GM08714 (cell line): ENCODE measurements around the gene SLC30A2.
"Not testable (repeated sequence)": the region's sequence is repeated elsewhere in the genome, so short reads cannot be mapped to it uniquely, and the experiment has no call there.

Experiments used
- H3K4me3 ChIP-seq: fragments of 200-500 bp; sonication (Bioruptor generic); 2 replicates; pipeline ENCODE4 v1.5.1; 2014; ENCODE audit warnings: mild to moderate bottlenecking, low read length, inconsistent platforms
- ZNF274 ChIP-seq: IDR thresholded peaks from 2 replicates; pipeline ENCODE4 v1.6.1; 2012; ENCODE audit warnings: mild to moderate bottlenecking, low read depth, low read length

The SLC30A2 gene

GRCh38 chr1:26045722-26046245, at the start of gene SLC30A2:
TSS of gene SLC30A2 (minus strand) at chr1:26046118. CDS start at chr1:26045896, 222 bp downstream.
- TF ChIP-seq ZNF274 = no peak
- H3K4me3 ChIP-seq = no peak within 1 kb of the TSS

GRCh38 chr1:26094677-26095383, 48.9 kb upstream of the SLC30A2 start:
- no peak for TF ChIP-seq ZNF274
- no peak overlapping the region for H3K4me3 ChIP-seq

GRCh38 chr1:26094076-26094669, 48.3 kb upstream of the SLC30A2 start:
- TF ChIP-seq ZNF274 = no peak
- H3K4me3 ChIP-seq = no peak overlapping the region

GRCh38 chr1:26093569-26093968, 47.7 kb upstream of the SLC30A2 start:
- H3K4me3 ChIP-seq = not testable (repeated sequence)

GRCh38 chr1:26092422-26092821, 46.5 kb upstream of the SLC30A2 start:
- TF ChIP-seq ZNF274 = no peak
- H3K4me3 ChIP-seq = no peak overlapping the region

GRCh38 chr1:26090893-26091292, 45.0 kb upstream of the SLC30A2 start:
- H3K4me3 ChIP-seq = no peak overlapping the region
- no peak for TF ChIP-seq ZNF274

GRCh38 chr1:26089125-26089524, 43.2 kb upstream of the SLC30A2 start:
- H3K4me3 ChIP-seq = no peak overlapping the region
- no peak for TF ChIP-seq ZNF274

- TF ChIP-seq ZNF274 = no peak
- H3K4me3 ChIP-seq = no peak overlapping the region
These were observed 38.9 kb upstream of the SLC30A2 start for GRCh38 chr1:26084844-26085243.

- H3K4me3 ChIP-seq = no peak overlapping the region
- no peak for TF ChIP-seq ZNF274
These were observed 38.2 kb upstream of the SLC30A2 start for GRCh38 chr1:26084091-26084561.

- TF ChIP-seq ZNF274 = no peak
- H3K4me3 ChIP-seq = no peak overlapping the region
These were observed 37.3 kb upstream of the SLC30A2 start for GRCh38 chr1:26083208-26083607.

GRCh38 chr1:26082020-26082350, 36.1 kb upstream of the SLC30A2 start:
- no peak for TF ChIP-seq ZNF274
- H3K4me3 ChIP-seq = no peak overlapping the region

- no peak overlapping the region for H3K4me3 ChIP-seq
- TF ChIP-seq ZNF274 = no peak
These were observed 35.5 kb upstream of the SLC30A2 start for GRCh38 chr1:26081267-26082019.

GRCh38 chr1:26079960-26080814, 34.3 kb upstream of the SLC30A2 start:
- no peak for TF ChIP-seq ZNF274
- no peak overlapping the region for H3K4me3 ChIP-seq

- TF ChIP-seq ZNF274 = no peak
- H3K4me3 ChIP-seq = no peak overlapping the region
These were observed 33.3 kb upstream of the SLC30A2 start for GRCh38 chr1:26079178-26079563.
